Hepatocyte (in vitro differentiated cells): ENCODE results near the gene EXOC6B. TPM values are rescaled to one million over a fixed set of nuclear protein-coding genes. Genes with fewer than 3 reads are reported as not detected.

Experiments used
- DNase-seq: peaks from one replicate; pipeline ENCODE4 v3.0.0-alpha.2; 2016; ENCODE audit warnings: low spot score
- H2AFZ ChIP-seq: fragments of 200-600 bp; sonication (generic); 2 replicates; pipeline ENCODE4 v1.6.0; 2016; ENCODE audit warnings: antibody characterized with exemption, mild to moderate bottlenecking
- H3K27ac ChIP-seq: fragments of 200-600 bp; sonication (generic); 2 replicates; pipeline ENCODE4 v1.5.1; 2016; ENCODE audit warnings: mild to moderate bottlenecking
- H3K27me3 ChIP-seq: fragments of 200-600 bp; sonication (generic); 2 replicates; pipeline ENCODE4 v1.6.1; 2016
- H3K36me3 ChIP-seq: fragments of 200-600 bp; sonication (generic); replicated peaks from 2 replicates; pipeline ENCODE4 v1.5.1; 2016; ENCODE audit warnings: low read depth; ENCODE audit not compliant: insufficient read depth
- H3K4me1 ChIP-seq: fragments of 200-600 bp; sonication (generic); 2 replicates; pipeline ENCODE4 v1.5.1; 2016; ENCODE audit warnings: mild to moderate bottlenecking, moderate library complexity; ENCODE audit not compliant: insufficient read depth
- H3K4me2 ChIP-seq: fragments of 200-600 bp; sonication (generic); 2 replicates; pipeline ENCODE4 v1.6.0; 2016
- H3K4me3 ChIP-seq: fragments of 200-600 bp; sonication (generic); 2 replicates; pipeline ENCODE4 v1.5.1; 2016; ENCODE audit warnings: mild to moderate bottlenecking
- H3K79me2 ChIP-seq: fragments of 200-600 bp; sonication (generic); 2 replicates; pipeline ENCODE4 v1.6.0; 2017; ENCODE audit warnings: mild to moderate bottlenecking
- H3K9me2 ChIP-seq: fragments of 200-600 bp; sonication (generic); replicated peaks from 2 replicates; pipeline ENCODE4 v1.6.0; 2017; ENCODE audit warnings: mild to moderate bottlenecking; ENCODE audit not compliant: insufficient read depth
- H3K9me3 ChIP-seq: fragments of 200-600 bp; sonication (generic); 2 replicates; pipeline ENCODE4 v1.5.1; 2016; ENCODE audit warnings: low read depth, mild to moderate bottlenecking
- H4K20me1 ChIP-seq: fragments of 200-600 bp; sonication (generic); 2 replicates; pipeline ENCODE4 v1.6.0; 2016; ENCODE audit warnings: mild to moderate bottlenecking; ENCODE audit not compliant: insufficient read depth, poor library complexity, severe bottlenecking
- CTCF ChIP-seq: fragments of 200-600 bp; sonication (generic); IDR thresholded peaks from 2 replicates; pipeline ENCODE4 v1.5.1; 2016; ENCODE audit warnings: antibody characterized with exemption, mild to moderate bottlenecking; ENCODE audit not compliant: poor library complexity
- EZH2 ChIP-seq: fragments of 200-600 bp; sonication (generic); IDR thresholded peaks from 2 replicates; pipeline ENCODE4 v1.6.1; 2016; ENCODE audit warnings: antibody characterized with exemption, mild to moderate bottlenecking, borderline replicate concordance
- EZH2phosphoT487 ChIP-seq: fragments of 200-600 bp; sonication (generic); IDR thresholded peaks from one replicate; pipeline ENCODE4 v1.6.1; 2018; ENCODE audit warnings: antibody characterized with exemption, mild to moderate bottlenecking, low read depth, moderate library complexity; ENCODE audit not compliant: unreplicated experiment, severe bottlenecking
- WGBS: methylation state at CpG from one replicate; pipeline ENCODE4 v1.1.6; 2016; ENCODE audit warnings: low lambda C conversion rate; ENCODE audit errors: missing lambda C conversion rate; 5-methylcytosine and 5-hydroxymethylcytosine counted together
- polyA plus RNA-seq: library from polyadenylated mRNA; unstranded; fragments of >200 nt; fragmentation: Nextera tagmentation; extraction: Ambion mirVana; gene quantifications from 2 replicates; pipeline ENCODE4 v1.2.1, GENCODE V29; 2016
- total RNA-seq: library from RNA; depleted of rRNA; stranded (reverse); fragments of >200 nt; gene quantifications from 2 replicates; pipeline ENCODE4 v1.2.3, GENCODE V29; 2014

Gene EXOC6B
- total and polyA plus RNA-seq, 2 experiments from 2014 or later = 11.8 to 36.2 TPM

DNA sequence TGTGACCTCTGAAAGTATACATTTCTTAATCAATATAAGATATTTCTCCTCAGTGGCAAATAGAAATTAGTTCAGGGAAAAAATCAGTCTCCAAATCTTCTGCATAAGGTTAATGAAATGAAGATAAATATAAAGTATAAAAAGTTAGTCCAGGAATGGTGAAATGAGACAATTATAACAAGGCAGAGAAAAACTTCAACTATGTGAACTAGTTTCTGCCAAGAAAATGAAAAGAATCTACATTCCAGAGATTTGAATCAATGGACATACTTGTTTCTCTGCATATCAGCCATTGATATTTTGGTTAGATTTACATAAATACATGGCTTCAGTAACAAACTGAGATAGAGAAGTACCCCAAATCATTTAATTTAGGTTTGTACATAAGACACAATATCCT lies 249.0 kb downstream of the EXOC6B start:
- H3K4me2 ChIP-seq = no peak overlapping the region
- no peaks in the 10 kb centered on the region for H3K4me1 ChIP-seq
- H3K9me3 ChIP-seq = no peaks in the 10 kb centered on the region
- no peaks in the 10 kb centered on the region for H3K9me2 ChIP-seq
- no peak overlapping the region for H3K27ac ChIP-seq
- H3K27me3 ChIP-seq = no peaks in the 10 kb centered on the region
- TF ChIP-seq EZH2 = no peak
- no peaks in the 10 kb centered on the region for H3K79me2 ChIP-seq
- no peaks in the 10 kb centered on the region for H3K36me3 ChIP-seq
- H3K4me3 ChIP-seq = no peak overlapping the region
- no peak overlapping the region for H2AFZ ChIP-seq
- DNase-seq = no peak
- H4K20me1 ChIP-seq = no peaks in the 10 kb centered on the region

DNA sequence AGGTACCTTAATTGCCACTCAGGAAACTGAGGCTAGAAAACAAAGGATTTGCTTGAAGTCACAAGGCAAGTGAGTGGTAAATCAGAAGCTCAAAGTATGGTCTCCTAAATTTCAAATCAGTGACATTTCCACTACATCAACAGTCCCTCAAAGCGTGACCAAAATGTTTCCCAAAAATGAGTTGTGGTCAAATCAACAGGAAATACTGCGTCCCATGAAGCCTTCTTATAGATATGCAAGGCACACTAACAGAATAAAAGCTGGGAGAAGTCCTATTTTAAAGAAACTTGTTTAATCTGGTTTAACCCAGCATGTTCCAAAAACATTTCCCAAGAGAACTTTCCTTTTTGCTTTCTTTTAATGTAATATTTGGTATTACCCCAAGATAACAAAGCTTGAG lies 249.4 kb downstream of the EXOC6B start:
- H3K4me2 ChIP-seq = no peak overlapping the region
- H4K20me1 ChIP-seq = no peaks in the 10 kb centered on the region
- H3K79me2 ChIP-seq = no peaks in the 10 kb centered on the region
- 92% methylated on average over 2 of the region's 2 CpGs for WGBS
- no peaks in the 10 kb centered on the region for H3K27me3 ChIP-seq
- H3K9me3 ChIP-seq = no peaks in the 10 kb centered on the region
- H2AFZ ChIP-seq = no peak overlapping the region
- H3K9me2 ChIP-seq = no peaks in the 10 kb centered on the region
- no peak for DNase-seq
- TF ChIP-seq EZH2phosphoT487 (no peak), EZH2 (no peak)
- no peak overlapping the region for H3K4me3 ChIP-seq
- H3K36me3 ChIP-seq = no peaks in the 10 kb centered on the region
- no peak overlapping the region for H3K27ac ChIP-seq
- no peaks in the 10 kb centered on the region for H3K4me1 ChIP-seq

DNA sequence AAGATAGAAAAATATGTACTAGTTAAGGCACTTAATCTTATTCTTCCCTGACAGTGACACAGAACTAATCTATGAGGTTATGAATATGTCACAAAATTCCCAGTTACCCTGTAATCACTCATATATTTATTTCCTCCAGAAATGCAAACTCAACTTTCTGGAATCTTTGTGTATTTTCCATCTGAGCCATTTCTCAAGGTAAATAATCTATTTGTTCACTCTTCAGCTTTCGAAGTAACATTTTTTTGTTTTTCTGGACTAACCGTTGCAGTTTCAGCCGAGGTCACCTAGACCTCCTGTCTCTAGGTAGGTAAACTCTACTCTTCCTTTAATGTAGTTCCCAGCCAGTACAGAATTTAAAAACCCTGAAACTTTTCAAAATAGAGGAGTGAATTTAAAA lies 250.9 kb downstream of the EXOC6B start:
- Histone ChIP-seq H3K79me2 (no peaks in the 10 kb centered on the region), H3K27ac (no peak overlapping the region), H3K4me3 (no peak overlapping the region), H3K9me2 (no peaks in the 10 kb centered on the region), H4K20me1 (no peaks in the 10 kb centered on the region), H3K4me2 (no peak overlapping the region), H3K9me3 (no peaks in the 10 kb centered on the region), H3K36me3 (no peaks in the 10 kb centered on the region), H3K4me1 (no peaks in the 10 kb centered on the region), H3K27me3 (no peaks in the 10 kb centered on the region), H2AFZ (no peak overlapping the region)
- DNase-seq = no peak
- 74% methylated on average over 3 of the region's 3 CpGs for WGBS
- TF ChIP-seq CTCF = no peak
- TF ChIP-seq EZH2 = no peak
- TF ChIP-seq EZH2phosphoT487 = no peak

DNA sequence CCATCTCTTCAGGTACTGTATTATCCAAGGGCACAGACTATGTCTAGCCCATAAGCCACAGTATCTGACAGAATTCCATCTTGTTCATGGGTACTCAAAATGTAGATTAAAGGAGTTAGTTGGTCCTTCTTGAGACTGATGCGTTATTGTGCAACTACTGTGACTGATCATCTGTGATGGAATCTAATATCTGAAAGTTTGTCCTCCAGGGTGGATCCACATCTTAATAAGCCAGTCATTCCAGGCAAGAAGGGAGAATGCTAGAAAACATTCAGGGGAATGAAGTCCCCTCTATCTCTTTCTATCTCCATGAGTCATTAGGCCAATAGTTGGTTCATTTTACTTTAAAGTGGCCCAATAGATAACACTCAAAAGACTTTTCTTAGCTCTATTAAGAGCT lies 252.6 kb downstream of the EXOC6B start:
- Histone ChIP-seq H3K36me3 (no peaks in the 10 kb centered on the region), H3K4me3 (no peak overlapping the region), H3K79me2 (no peaks in the 10 kb centered on the region), H3K4me1 (no peaks in the 10 kb centered on the region), H2AFZ (no peak overlapping the region), H3K4me2 (no peak overlapping the region), H3K27me3 (no peaks in the 10 kb centered on the region), H3K9me3 (no peaks in the 10 kb centered on the region), H4K20me1 (no peaks in the 10 kb centered on the region), H3K27ac (no peak overlapping the region), H3K9me2 (no peaks in the 10 kb centered on the region)
- DNase-seq = no peak
- TF ChIP-seq CTCF (no peak), EZH2 (no peak), EZH2phosphoT487 (no peak)
- WGBS = 95% methylated on average over 1 of the region's 1 CpG
